ENCODE results near the gene CTU2.

DNA sequence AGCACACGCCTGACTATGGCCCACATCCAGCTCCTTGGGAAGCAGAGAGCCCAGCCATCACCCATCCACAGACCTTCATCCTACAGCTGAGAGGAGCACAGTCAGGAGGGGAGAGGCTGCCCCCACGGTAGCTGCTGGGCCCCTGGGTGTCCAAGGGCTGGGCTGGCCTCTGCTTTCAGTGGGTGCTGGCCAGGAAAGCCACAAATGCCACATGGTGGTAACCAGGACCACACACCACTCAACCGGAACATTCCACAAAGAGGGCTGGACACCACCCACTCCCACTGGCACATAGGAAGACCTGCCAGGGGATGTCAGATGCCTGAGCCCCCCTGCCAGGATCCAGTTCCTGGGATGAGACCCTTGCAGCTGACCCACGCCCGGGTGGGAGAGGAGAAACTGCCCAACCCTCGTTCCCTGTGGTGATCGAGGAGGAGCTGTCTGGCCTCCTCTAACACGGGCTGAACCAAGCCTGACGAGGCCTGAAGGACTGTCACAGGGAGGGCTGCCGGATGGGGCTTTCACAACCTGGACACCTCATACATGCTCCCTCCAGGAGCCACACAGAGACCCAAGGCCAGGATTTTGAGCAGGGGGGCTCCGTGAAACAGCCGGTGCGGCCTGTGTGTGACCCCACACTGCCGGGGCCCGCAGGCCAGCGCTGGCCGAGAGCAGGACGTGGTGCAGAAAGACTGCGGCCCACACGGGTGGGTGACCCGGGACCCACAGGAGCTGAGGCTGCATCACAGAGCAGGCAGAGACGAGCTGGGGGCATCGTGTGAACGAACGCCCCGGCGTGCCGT lies 48.0 kb downstream of the CTU2 start:
- TF ChIP-seq, protein P1, sequence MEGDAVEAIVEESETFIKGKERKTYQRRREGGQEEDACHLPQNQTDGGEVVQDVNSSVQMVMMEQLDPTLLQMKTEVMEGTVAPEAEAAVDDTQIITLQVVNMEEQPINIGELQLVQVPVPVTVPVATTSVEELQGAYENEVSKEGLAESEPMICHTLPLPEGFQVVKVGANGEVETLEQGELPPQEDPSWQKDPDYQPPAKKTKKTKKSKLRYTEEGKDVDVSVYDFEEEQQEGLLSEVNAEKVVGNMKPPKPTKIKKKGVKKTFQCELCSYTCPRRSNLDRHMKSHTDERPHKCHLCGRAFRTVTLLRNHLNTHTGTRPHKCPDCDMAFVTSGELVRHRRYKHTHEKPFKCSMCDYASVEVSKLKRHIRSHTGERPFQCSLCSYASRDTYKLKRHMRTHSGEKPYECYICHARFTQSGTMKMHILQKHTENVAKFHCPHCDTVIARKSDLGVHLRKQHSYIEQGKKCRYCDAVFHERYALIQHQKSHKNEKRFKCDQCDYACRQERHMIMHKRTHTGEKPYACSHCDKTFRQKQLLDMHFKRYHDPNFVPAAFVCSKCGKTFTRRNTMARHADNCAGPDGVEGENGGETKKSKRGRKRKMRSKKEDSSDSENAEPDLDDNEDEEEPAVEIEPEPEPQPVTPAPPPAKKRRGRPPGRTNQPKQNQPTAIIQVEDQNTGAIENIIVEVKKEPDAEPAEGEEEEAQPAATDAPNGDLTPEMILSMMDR (IDR thresholded peaks at IDR 0.05; ENCODE audit: poor library complexity) = no peak
- TF ChIP-seq EZH2 (IDR thresholded peaks at IDR 0.05; ENCODE audit: borderline replicate concordance) (no peak), EZH2phosphoT487 (IDR thresholded peaks at IDR 0.05; ENCODE audit: low read depth, severe bottlenecking, unreplicated experiment) (no peak)

All from hepatocyte (in vitro differentiated cells).